Activated CD4-positive, alpha-beta T cell treated with anti-CD3 and anti-CD28 coated beads, Interleukin-2, Interleukin-6, amounts not matched to agents 100 ng/mL and 50 ng/mL, durations not matched to agents 16 hours and 8 hours (primary cell): ENCODE data around the gene IL7R.
"Not testable (repeated sequence)": the region's sequence is repeated elsewhere in the genome, so short reads cannot be mapped to it uniquely, and the experiment has no call there.

Experiments
- DNase-seq: peaks from one replicate; pipeline ENCODE4 v3.0.0-alpha.2; 2020

Gene IL7R

GRCh38 chr5:35878079-35878478 is 21.4 kb downstream of the IL7R start:
- no peak for DNase-seq

DNA sequence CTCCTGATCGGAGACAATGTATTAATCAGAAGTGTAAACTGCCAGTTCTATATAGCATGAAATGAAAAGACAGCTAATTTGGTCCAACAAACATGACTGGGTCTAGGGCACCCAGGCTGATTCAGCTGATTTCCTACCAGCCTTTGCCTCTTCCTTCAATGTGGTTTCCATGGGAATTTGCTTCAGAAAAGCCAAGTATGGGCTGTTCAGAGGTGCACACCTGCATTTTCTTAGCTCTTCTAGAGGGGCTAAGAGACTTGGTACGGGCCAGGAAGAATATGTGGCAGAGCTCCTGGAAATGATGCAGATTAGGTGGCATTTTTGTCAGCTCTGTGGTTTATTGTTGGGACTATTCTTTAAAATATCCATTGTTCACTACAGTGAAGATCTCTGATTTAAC is 22.4 kb downstream of the IL7R start:
- DNase-seq, result no peak

GRCh38 chr5:35879649-35880048 is 23.0 kb downstream of the IL7R start:
- no peak for DNase-seq

GRCh38 chr5:35880156-35880555 is 23.5 kb downstream of the IL7R start:
- no peak for DNase-seq

DNA sequence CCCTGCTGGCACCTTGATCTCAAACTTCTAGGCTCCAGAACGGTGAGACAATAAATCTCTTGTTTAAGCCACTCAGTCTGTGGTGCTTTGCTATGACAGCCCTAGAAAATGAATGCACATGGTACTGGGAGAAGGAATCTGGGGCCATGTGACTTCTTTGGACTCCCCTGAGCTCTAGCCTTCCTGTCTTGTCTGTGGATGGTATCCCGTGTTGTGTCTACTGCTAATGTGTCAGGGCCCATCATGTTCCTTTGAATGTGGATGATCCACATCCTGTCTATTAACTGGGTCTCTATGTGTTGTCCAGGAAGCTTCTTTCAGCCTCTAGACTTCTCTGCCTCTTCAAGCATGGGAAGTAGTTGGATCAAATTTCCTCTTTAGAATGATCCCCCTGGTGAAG is 25.1 kb downstream of the IL7R start:
- no peak for DNase-seq

DNA sequence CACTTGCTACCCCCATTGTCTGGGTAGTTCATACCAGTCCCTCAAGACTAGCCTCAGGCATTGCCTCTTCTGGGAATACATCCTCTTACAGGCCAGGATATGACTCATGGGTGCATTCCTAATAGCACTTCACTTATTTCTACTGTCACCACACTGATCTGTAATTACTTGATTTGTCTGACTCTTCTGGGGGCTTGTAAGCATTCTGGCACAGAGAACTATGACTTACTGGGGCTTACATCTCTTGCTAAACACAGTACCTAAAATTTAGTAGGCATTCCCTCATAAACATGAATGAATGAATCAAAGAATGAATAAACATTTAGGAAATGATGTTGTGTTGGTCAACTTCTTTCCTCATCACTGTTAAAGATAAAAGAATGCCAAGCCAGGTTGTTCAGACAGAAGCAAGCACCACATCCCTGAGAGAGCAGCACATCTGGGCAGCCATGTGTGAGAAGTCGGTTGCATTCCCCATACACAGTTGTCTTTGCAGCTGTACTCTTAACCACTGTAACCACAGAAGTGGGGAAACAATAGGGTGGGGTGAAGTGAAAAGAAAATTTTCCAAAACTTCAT is 27.6 kb downstream of the IL7R start:
- DNase-seq, result peak; percentile 69

- no peak for DNase-seq
Measured at GRCh38 chr5:35884773-35885172, 28.1 kb downstream of the IL7R start.

DNA sequence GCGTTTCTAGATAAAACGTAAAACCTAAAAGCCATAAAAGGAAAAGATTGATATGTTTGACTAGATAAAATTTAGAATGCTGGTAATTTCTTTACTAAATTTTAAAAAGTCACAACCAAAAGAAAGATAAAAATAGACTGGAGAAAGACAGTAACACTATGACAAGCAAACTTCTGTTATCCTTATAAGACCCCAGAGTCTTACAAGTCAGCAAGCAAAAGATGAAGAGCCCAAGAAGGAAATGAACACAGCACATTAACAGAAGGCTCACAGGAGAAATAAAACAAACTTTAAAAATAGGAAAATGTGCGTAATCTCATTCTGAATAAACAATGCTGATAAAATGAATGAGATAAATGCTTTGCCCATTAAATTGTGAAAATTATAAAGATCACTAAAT is 29.7 kb downstream of the IL7R start:
- no peak for DNase-seq

GRCh38 chr5:35887321-35888100 is 30.8 kb downstream of the IL7R start:
- DNase-seq, result no peak

- no peak for DNase-seq
Measured at GRCh38 chr5:35890021-35891020, 33.6 kb downstream of the IL7R start.

- DNase-seq, result not testable (repeated sequence)
Measured at GRCh38 chr5:35892799-35893198, 36.1 kb downstream of the IL7R start.

GRCh38 chr5:35894131-35894530 is 37.4 kb downstream of the IL7R start:
- no peak for DNase-seq

- DNase-seq, result no peak
Measured at GRCh38 chr5:35898952-35899660, 42.4 kb downstream of the IL7R start.

- no peak for DNase-seq
Measured at GRCh38 chr5:35899800-35900199, 43.1 kb downstream of the IL7R start.

DNA sequence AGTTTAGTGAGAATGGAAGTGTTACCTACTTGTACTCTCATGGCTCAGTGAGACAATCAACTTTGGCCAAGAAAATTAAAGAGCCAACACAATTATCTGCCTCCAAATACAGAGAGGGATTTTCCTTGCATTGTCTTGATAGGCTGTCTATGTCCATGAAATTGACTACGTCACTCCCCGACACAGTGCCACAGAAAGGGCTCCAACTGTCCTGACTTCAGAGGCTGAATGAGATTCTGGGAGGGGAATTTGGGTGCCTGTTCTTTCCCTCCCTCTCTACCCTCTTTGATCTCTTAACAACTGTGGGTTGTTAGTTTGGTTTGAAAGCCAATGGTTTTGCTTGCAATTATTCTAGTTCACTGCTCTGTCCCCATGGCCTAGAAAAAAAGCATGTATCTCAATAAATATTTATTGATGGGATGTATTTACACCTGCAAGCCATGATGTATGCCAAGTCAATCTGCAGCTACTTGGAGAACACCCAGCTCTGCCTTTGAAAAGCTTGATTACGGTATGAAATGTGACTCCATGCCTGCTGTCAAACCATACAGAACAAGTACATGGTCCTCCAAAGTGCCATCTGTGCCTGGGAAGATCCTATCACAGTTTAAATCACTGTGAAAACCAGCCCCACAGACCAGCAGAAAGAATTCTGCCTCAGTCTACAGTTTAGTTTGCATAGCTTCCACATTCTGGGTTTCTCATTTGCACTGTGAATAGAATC is 44.4 kb downstream of the IL7R start:
- DNase-seq, result no peak

DNA sequence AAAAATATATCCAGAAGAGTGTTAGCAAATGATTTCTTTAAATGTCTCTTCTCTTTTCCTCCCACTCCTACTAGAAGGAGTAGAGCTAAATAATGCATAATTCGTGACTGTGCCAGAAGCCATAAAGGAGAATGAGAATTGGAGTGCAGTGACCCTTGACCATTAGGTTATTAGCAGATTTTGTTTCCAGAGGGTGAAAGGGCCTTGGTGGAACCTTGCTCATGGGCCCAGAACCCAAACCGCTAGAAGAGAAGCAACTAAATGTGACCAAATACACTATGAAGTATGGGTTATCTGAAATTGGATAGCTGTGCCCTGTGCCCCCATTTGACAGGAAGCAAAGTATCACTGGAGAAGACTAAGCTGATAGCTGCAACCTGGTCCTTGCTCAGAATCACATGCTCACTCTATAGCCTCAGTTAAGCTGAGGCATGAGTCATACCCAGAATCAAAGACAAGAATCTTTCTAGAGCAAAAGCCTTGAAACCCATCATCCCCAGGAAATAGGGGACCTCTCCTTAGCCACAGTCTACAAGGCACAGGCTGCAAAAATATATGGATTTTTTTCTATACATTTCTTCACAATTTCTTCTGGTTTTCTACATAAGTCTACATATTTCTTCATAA is 45.5 kb downstream of the IL7R start:
- DNase-seq, result peak; percentile 89

GRCh38 chr5:35903631-35904203 is 47.0 kb downstream of the IL7R start:
- peak; percentile 80 for DNase-seq

DNA sequence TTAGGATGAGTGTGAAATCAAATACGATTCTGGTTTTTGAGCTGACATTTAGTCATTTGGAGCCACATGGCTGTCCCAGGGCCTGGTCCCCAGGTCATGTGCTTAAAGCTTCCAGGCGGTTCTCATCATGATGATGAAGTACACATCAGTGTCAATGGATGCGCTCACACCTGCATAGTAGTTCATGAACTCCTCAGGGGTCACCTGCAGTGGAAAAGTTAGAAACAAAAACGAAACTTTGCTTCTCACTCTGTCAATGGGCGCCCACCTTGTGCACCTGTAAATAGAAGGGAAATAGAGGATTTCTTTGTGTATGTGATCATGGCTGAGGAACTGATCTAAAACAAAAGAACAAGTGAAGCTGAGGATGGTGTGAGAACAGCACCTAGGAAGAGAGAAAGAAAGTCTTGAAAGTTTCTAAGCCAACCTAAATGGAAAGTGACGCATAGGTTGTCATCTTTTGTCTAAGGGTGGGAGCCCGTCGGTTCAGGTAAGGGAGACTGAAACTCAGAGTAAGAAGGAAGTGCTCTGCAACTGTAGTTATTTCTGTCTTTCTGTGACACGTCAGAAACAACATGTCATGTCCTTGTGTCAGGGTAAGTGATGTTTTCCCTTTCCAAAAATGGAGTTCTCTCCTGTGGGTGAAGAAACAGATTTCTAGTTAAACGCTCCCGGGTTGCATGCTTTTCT is 47.9 kb downstream of the IL7R start:
- DNase-seq, result peak; percentile 81

DNA sequence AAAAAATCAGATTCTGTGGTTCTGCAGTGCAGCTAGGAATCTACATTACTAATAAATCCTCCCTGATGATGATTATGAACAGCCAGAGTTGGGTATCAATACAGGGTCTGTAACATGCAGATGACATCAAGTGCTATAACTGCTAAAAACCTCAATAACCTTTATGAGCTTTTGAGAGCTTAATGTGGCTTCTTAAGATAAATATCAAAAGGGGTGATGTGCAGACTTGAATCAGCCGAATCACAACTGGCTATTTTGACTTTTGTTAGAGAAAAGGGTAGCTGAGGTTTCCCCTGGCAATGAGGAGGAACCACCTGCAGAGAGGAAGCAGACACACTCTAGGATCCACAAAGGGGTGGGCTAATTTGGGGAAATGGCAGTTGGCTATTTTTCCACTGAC is 51.5 kb downstream of the IL7R start:
- peak; percentile 46 for DNase-seq

GRCh38 chr5:35908814-35909213 is 52.1 kb downstream of the IL7R start:
- DNase-seq, result no peak

GRCh38 chr5:35919191-35919590 is 62.5 kb downstream of the IL7R start:
- DNase-seq, result peak; percentile 76
